GM21526 (cell line): ENCODE data around the gene SRC.

Experiments used
- ATAC-seq: cut with Tn5 transposase; IDR thresholded peaks from one replicate; pipeline ENCODE4 v1.9.1; 2021; ENCODE audit warnings: moderate library complexity; ENCODE audit not compliant: unreplicated experiment, low FRiP score

Gene SRC

DNA sequence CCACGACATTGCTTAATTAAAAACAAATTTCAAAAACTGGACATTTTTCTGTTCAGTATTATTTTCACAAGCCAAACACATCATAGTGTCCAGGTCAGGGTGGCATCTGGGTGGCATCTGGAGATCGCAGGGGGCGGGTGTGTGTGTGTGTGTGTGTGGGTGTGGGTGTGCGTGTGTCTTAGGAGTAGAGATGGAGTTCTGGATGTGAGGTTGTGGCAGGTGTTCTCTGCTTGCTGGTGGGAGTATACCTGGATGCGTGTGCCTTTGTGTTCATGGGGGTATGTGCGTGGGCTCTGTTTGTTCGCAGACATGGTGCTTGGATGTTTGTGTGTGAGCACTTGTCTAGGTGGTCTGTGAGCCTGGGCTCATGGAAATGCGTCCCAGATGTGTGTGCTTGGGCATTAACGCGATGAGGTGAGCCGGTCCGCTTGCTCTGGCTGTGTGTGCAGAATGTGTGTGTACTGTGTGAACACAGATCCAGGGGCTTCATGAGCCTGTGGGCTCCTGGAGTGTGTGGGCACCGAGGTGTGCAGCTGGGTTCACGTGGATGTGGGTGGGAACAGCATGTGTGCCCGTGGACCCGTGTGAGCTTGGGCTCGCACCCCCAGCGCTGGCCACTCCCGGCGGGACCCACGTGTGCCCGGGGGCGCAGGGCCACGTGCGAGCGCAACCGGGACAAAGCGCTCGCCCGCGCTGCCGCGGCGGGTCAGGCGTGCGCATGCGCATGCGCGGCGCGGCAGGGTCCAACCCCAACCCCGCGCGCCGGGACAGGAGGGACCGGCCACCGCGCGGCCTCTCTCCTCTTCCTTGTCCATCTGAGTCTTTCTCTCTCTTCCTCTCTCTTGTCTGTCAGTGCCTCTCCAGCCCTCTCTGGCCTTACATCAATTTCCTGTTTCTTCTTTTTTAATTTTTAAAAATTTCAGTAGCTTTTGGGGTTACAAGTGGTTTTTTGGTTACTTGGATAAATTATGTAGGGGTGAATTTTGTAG is 60.4 kb downstream of the SRC start:
- ATAC-seq, result no peak

DNA sequence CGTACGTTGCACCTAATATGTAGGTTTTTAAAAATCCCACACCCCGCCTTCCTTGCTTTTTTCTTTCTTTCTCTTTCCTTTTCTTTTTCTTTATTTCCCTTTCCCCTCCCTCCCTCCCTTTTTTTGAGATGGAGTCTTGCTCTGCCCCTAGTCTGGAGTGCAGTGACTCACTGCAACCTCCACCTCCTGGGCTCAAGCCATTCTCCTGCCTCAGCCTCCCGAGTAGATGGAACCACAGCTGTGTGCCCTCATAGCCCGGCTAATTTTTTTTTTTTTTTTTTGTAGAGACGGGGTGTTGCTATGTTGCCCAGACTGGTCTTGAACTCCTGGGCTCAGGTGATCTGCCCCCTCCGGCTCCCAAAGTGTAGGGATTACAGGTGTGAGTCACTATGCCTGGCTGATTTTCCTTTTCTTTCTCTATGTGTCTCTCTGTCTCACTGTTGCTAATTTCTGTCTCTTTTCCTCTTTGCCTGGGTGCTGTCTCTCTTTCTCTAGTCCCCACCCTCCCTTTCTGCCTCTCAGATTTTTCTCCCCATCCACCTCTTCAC is 61.2 kb downstream of the SRC start:
- ATAC-seq, result no peak

DNA sequence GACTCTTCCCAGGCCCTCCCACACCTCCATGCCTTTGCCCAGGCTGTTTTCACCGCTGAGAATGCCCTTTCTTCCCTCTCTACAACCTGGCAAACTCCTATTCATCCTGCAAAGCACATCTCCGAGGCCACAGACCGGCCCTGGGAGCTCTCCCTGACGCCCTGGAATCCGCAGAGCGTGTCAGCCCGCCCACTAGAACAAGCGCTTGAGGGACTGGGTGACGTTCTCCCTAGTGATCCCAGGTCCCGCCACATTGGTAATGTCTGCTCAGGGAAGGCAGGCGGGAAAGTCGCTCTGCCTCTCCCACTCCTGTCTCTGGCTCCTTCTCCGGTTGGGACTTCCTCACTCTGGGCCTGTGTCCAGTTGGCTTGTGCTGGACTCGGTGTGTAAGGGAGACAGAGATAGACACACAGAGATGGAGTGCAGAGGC is 61.6 kb downstream of the SRC start:
- ATAC-seq, result no peak

DNA sequence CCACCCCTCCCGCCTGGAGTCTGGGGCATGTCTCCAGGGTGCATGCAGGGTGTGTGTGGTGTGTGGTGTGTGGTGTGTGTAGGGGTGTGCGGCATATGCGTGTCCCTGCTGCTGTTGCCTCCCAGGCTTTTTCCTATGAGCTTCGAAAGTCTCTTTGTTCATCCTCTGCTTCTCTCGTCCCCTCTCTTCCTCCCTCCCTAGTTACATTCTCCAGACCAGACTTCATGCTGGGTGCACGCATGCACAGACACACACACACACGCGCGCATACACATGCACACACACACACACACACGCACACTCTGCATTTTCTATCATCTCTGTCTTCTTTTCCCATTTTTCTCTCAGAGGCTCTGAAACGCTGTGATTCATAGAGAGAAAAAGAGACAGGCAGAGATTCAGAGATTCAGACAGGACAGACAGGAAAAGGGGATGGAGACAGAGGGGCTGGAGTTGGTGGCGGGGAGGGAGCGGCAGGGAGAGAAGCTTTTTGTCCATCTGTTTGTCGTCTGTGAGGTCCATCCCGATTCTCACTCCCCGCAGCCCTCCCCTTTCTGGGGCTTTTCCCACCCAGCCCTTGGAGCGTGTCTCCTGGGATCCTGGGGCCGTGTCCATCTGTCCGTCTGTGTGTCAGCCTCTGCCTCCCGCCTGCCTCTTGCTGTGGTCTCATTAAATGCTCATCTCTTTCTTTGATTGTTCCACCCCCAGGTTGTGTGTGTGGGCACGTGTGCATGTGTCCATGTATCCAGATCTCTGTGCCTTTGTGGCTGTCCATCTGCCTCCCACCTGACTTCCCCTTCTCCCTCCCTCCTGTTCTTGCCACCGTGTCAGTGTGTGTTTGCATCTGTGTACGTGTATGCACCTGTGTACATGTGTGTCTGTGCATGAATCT is 62.6 kb downstream of the SRC start:
- ATAC-seq, result no peak

DNA sequence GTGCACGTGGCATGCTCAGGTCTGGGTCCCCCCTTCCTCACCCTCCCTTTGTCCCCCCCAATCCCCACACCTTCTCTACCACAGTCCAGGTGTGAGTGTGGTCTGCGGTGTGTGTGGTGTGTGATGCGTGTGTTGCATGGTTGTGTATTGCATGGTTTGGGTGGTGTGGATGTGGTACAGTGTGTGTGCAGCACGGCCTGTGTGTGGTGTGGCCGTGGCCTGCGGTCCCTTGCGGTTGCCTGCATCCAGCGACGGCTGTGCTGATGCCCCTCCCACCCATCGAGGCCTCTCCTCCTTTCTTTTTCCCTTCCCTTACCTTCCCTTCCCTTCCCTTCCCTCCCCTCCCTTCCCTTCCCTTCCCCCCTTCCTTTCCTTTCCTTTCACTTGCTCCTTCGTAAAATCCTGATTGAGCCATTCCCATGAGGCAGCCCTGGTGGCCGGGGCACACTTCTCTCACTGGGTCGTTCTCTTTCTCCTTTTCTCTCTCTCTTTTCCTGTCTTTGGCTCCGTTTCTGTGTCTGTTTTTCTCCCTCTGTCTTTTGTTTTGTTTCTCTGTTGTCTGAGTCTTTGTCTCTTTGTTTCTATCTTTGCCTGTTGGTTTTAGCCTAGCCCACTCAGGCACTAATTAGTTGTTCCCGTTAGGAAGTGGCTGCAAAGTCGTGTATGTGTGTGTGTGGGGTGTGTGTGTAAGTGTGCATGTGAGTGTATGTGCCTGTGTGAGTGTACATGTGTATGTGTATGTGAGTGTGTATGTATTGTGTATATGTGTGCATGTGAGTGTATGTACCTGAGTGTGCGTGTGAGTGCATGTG is 65.7 kb downstream of the SRC start:
- ATAC-seq, result no peak

DNA sequence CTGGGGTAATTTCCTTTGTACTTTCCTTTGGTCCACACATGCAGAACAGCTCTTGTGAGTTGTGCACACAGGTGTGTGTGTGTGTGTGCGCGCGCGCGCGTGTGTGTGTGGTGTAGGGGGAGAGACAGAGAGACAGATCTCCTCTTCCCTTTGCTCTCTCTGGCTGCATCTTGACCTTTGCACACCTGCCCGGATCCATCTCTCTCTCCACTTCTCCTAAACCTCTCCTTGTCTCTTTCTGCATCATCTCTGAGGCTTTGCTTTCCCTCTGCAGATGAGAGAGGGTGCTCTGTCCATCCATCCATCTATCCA is 67.0 kb downstream of the SRC start:
- ATAC-seq, result no peak

DNA sequence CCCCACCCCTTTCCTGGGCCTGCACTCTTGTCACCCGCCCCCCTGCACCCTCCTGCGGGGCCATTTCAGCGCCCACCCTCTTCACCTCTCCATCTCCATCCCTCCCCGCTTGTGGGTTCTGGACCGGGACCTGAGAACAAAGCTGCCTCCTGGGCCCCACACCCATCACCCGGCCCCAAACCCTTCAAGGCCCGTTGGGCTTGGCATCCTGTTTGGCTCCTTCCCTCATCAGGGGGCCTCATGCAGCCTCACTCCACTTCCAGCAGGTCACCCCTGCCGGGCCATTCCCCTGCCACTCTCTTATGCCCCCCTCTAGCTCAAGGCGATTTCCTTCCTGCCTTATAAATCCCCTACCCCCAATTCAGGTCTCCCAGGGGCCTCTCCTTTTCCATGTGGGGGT is 67.4 kb downstream of the SRC start:
- no peak for ATAC-seq

DNA sequence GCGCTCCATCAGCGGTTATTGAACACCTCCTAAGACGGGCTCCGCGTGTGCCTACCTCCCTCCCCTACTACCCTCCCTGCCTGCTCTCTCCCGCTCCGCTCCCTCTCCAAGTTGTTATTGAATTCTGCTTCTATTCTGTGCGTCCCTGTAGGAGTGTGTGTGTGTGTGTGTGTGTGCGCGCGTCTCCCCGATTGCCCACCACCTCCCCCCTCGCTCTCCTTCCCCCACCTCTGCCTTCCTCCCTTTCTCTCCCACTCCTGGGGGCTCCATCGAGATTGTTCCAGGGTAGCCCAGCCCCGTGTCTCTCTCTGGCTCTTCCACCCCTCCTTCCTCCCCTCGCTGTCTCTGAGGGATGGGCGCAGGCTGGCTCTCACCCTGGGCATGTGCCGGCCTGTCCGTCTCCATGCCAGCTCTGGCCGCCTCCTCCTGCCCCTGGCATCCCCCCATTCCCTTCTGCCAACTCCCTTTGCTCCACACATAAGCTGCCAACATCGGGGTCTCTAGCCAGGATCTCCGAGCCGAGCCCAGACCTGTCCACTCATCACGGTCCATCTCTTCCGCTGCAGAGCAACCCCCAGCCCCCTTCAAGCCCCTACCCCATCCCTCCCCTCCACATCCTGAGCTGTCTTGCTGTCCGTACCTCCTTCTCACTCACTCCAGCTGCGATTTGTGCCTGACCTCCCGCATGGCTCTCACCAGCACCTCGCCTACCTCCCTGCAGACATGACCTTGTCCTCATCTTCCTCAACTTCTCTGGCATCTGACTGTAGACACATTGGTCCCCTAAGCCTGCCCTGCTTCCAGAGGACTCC is 68.5 kb downstream of the SRC start:
- ATAC-seq, result no peak

DNA sequence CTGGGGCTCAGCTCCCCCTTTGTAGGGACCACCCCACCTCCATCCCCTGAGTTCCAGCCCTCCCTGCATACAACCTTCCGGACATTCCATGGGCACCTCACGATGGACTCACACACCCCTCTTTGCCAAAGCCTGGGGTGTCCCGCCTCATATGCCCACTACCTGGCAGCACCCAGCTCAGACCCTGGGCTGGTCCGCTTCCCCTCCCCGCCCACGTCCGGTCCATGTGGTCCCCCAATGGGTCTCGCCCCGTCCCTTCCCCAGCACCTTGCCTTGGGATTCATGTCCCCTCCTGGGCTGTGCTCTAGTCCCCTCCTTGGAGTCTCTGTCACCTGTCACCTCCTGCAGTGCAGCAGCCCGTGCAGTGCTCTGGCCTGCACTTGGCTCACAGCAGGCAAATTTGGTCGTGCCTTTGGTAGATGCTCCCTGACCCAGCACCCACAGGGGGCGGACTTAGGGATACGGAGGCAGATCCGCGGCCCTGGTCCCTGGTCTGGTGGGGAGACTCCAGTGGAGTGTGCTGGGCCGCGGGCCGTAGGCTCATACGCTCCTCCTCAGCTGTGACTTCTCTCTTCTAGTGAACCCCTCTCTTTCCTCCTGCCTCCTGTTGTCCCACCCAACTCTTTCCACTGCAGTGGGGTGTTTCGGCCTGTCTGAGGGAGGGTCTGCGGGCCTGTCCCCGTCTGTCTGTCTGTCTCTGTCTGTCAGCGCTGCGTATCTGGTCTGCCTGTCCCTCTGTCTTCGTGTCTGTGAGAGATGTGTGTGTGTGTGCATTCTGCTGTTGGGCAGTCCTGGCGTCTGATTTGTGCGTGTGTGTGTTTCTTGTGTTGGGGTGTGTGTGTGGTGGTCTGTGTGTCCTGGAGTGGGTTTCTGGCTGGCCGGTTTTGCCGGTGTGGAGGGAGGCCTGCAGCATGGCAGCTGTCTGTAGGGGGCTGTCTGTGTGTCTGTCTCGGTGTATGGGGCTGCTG is 69.5 kb downstream of the SRC start:
- ATAC-seq, result no peak

DNA sequence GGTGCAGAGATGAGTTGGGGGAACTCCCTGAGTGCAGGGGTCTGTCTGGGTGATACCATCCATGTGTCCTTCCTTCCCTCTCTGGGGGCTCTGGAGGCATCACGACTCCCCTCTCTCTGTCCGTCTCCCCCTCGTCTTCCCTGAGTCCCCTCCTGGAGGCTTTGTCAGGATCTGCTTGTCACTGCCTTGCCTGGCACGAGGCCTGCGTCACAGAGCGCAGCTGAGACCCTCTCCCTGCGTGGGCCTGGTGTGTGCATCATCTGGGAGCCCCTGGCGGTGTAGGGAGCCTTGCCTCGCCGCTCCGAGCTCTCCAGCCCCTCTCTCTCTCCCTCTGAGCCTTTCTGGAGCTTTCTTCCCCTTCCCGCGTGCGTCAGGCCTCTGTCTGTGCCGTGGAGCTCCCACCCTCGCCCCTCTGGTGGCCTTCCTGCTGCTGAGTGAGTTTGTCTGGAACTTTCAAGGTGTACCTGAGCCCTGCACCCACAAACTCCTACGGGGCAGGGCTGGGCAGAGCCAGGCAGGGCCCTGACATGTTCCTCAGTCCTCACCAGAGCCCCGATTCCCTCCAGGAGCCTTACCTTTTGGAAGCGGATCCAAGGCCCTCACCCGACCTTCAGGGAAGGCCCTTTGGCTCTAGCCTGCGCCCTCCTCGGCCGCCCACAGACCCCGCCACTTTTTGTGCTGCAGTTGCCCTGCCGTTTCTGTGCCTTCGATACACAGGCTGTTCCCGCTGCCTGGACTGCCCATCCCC is 70.3 kb downstream of the SRC start:
- no peak for ATAC-seq

DNA sequence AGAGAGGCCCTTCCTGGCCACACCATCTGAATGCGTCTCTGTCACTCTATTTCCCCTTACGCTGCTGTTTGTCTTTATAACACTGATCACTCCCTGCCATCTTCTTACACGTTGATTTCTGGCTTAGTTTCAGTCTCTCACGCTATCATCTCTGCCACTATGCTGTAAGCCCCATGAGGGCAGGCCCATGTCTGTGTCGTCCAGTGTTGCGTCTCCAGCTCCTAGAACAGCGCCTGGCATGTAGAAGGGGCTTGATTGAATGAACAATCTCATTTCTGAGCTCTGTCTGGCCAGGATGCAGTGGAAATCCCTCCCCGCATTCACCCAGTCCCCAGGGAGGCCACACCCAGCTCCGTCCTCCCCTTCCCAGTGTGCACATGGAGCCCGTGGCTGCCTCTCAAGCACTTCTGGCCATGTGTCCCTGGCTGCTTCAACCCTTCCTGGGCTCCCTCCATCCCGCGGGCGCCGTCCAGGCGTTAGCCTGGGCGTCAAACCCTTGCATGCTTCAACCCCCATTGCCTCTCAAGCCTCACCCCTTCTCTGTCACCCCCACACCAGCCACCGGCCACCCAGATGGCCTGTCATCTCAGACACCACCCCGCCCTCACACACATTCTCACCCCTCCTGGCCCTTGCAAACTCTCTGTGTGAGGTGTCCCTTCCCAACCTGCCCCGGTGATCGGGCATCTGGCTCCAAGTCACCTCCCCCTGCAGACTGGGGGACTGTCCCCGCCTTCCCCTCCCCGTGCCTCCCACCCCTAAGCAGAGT is 71.1 kb downstream of the SRC start:
- ATAC-seq, result no peak

DNA sequence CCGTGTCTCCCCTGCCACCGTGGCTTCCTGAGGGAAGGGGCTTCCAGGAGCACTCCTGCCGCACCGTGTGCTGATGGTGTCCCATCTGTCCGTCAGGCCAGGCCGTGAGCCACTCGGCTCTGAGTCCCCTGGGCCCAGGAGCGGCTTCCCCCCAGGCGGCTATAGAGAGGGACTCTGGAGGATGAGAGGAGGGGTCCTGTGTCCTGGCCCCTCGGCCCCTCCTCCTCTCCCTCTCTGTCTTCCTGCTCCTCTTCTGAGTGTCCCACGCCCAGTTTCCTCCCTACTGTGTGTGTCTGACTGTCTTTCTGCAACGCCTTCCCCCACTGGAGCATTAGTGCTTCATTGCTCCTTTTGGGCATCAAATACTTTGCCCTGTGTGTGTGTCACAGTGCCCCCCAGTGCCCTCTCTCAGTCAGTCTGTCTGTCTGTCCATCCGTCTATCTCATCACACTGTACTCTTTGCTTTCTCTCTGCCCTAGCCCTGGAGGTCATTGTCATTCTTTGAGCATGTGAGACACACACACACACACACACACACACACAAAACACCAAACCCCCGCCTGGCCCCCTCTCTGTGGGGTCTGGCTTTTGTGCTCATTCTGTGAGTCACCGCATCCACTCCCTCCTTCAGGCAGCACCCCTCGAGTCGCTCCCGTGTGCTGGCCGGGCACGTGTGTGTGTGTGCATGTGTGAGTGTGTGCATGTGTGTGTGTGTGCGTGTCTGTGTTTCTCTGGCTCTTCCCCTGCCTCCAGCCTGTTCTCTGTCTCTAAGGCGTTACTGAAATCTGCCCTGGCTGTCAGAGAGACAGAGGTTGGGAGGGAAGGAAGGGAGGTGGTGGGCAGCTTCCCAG is 71.9 kb downstream of the SRC start:
- no peak for ATAC-seq

DNA sequence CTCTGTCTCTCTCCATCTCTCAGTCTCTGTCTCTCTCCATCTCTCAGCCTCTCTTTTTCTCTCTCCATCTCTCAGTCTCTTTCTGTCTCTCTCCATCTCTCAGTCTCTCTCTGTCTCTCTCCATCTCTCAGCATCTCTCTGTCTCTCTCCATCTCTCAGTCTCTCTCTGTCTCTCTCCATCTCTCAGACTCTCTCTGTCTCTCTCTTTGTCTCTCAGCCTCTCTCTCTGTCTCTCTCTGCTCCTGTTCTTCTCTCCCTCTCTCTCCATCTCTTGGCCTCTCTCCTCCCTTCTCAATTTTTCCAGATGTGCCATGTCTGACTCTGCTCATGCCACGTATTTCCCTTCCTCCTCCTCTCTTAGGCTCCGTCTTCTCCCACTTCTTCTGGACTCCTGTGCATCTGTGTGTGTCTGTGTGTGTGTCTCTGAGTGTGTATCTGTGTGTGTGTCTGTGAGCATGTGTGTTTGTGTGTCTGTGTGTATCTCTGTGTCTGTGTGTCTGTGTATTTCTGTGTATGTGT is 72.7 kb downstream of the SRC start:
- no peak for ATAC-seq

DNA sequence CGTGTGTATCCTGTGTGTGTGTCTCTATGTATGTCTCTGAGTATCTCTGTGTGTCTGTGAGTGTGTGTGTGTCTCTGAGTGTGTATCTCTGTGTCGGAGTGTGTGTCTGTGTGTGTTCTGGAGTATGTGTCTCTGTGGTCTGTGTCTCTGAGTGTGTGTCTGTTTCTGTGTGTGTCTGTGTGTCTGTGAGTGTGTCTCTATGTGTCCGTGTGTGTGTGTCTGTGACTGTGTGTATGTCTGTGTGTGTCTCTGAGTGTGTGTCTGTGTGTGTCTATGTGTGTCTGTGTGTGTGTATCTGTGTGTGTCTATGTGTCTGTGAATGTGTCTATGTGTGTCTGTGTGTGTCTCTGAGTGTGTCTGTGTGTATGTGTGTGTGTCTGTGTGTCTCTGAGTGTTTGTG is 73.4 kb downstream of the SRC start:
- ATAC-seq, result no peak

DNA sequence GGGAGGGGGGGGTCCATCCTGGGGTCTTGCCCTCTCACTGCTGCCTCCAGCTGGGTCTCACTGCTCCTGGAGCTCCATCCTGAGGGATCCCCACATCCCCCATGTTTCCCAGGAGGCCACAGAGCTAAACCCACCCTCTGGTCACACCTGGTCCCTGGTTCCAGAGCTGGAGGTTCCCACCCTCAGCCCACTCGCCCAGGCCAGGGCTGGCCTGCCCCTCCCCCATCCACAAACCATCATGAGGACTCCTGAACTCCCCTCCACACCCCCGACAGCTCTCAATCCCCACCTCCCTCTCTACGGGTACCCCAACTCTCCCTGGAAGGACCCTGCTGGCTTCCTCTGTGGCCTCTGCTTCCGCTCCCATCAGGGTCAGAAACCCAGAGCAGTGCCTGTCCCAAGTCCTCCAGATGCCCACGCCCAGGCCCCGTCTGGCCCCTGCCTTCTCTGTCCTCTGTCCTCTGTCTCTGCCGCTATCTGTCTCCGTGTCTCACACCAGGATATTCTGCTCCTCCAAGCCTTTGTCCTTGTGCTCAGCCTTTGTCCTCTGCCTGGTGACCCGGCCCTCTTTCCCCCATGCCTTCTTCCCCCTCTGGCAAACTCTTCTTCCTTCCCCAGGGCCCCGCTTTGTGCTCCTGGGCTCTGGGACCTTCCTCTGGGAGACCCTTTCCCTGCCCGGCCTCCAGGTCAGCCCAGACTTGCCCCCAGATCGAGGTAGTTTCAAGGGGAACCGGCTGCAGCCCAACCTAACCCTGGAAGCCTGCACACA is 74.0 kb downstream of the SRC start:
- ATAC-seq, result no peak
